Thyroid gland (tissue), 4 donors: ENCODE data around the gene ZNF132. TPM values are rescaled to one million over a fixed set of nuclear protein-coding genes. Genes with fewer than 3 reads are reported as not detected.
"Not testable (repeated sequence)": the region's sequence is repeated elsewhere in the genome, so short reads cannot be mapped to it uniquely, and the experiment has no call there.

Experiments used
- DNase-seq, 2 donors: peaks; one replicate each; pipeline ENCODE4 v3.0.0-alpha.2; 2019
- H3K27ac ChIP-seq, 3 donors: fragments of 200-600 bp; sonication (generic); 1 replicate in 2 of 3; 2 replicates in 1 of 3; pipeline ENCODE4 v1.5.1; 2016 to 2019; ENCODE audit warnings: mild to moderate bottlenecking in 1 of 3, moderate library complexity in 1 of 3
- H3K27me3 ChIP-seq: fragments of 200-600 bp; sonication (generic); one replicate; pipeline ENCODE4 v1.5.1; 2019
- H3K36me3 ChIP-seq, 2 donors: fragments of 200-600 bp; sonication (generic); one replicate each; pipeline ENCODE4 v1.5.1; 2016 to 2019
- H3K4me1 ChIP-seq, 2 donors: fragments of 200-600 bp; sonication (generic); one replicate each; pipeline ENCODE4 v1.5.1; 2017 to 2019
- H3K4me3 ChIP-seq, 3 donors: fragments of 200-600 bp; sonication (generic); replicated peaks in 1 of 3; 1 replicate in 2 of 3; 2 replicates in 1 of 3; pipeline ENCODE4 v1.5.1; 2016; ENCODE audit warnings: mild to moderate bottlenecking in 1 of 3
- H3K9me3 ChIP-seq: fragments of 200-600 bp; sonication (generic); one replicate; pipeline ENCODE4 v1.5.1; 2017
- CTCF ChIP-seq, 6 experiments: fragments of 200-600 bp in 3 of 6; fragments of 450-650 bp in 3 of 6; sonication (generic) in 3 of 6; IDR thresholded peaks; one replicate each; pipeline ENCODE4 v1.5.1; 2016 to 2019; ENCODE audit warnings: antibody characterized with exemption in 6 of 6, mild to moderate bottlenecking in 2 of 6, inconsistent platforms in 1 of 6, moderate library complexity in 1 of 6
- POLR2A ChIP-seq, 2 donors: fragments of 450-650 bp; IDR thresholded peaks; one replicate each; pipeline ENCODE4 v1.6.1; 2017; ENCODE audit warnings: antibody characterized with exemption in 2 of 2, mild to moderate bottlenecking in 2 of 2, moderate library complexity in 1 of 2
- WGBS, 2 donors: methylation state at CpG; one replicate each; pipeline ENCODE4 v1.1.5; 2017; 5-methylcytosine and 5-hydroxymethylcytosine counted together
- intact Hi-C: fragments of 100-400 bp; cut with DNase I; formaldehyde crosslinking; loops from one replicate; pipeline ENCODE4 v1.15.1; 2023
- total RNA-seq, 4 donors: library from RNA; depleted of rRNA; stranded (reverse); fragments of >200 nt; gene quantifications; one replicate each; pipeline ENCODE4 v1.2.3, GENCODE V29; 2016

Gene ZNF132
- total RNA-seq = 10 to 100 TPM; 13.3 to 24.3 (median 16.2) TPM

- peaks cover 24 to 30% of the 10 kb centered on the region in 2 donors for H3K36me3 ChIP-seq
- TF ChIP-seq CTCF (IDR thresholded peaks at IDR 0.05) = no peak
- TF ChIP-seq POLR2A (IDR thresholded peaks at IDR 0.05) = peak in 1 of 2 donors; percentile 70
- peak; percentile 98 to 99 for DNase-seq
- no peaks in the 10 kb centered on the region for H3K27me3 ChIP-seq
- peak within 1 kb of the TSS; percentile 59 to 68 (median 67) for H3K4me3 ChIP-seq
- intact Hi-C loops = no loop called here
- peaks cover 15% of the 10 kb centered on the region in 2 donors for H3K4me1 ChIP-seq
- H3K27ac ChIP-seq = peak within 1 kb of the TSS; percentile 23 to 65 (median 54)
- peaks cover 6% of the 10 kb centered on the region for H3K9me3 ChIP-seq
- 1 to 3% methylated on average over 17 to 47 of the region's 59 CpGs for WGBS, 2 donors
Measured at GRCh38 chr19:58439576-58440554, at the start of gene ZNF132. TSS of gene ZNF132 (minus strand) at chr19:58440153. CDS start at chr19:58439821, 332 bp downstream.

GRCh38 chr19:58484349-58484748, 44.4 kb upstream of the ZNF132 start:
- 88 to 92% methylated on average over 5 of the region's 5 CpGs for WGBS, 2 donors
- H3K4me1 ChIP-seq, H3K4me3 ChIP-seq, intact Hi-C loops, H3K36me3 ChIP-seq, H3K27ac ChIP-seq, H3K9me3 ChIP-seq, H3K27me3 ChIP-seq, DNase-seq: not testable (repeated sequence)

- Histone ChIP-seq H3K27me3 (no peaks in the 10 kb centered on the region), H3K36me3 (peaks cover 0 to 5% of the 10 kb centered on the region in 2 donors), H3K4me1 (no peaks in the 10 kb centered on the region), H3K4me3 (no peak overlapping the region), H3K9me3 (no peaks in the 10 kb centered on the region), H3K27ac (no peak overlapping the region)
- 82 to 93% methylated on average over 2 of the region's 2 CpGs for WGBS, 2 donors
- intact Hi-C loops = no loop called here
- no peak for DNase-seq
- no peak for TF ChIP-seq CTCF (IDR thresholded peaks at IDR 0.05)
- TF ChIP-seq POLR2A (IDR thresholded peaks at IDR 0.05) = no peak
Measured at GRCh38 chr19:58483776-58484175, 43.8 kb upstream of the ZNF132 start.

- Histone ChIP-seq H3K4me1 (peaks cover 0 to 1% of the 10 kb centered on the region in 2 donors), H3K9me3 (no peaks in the 10 kb centered on the region), H3K27me3 (no peaks in the 10 kb centered on the region), H3K27ac (no peak overlapping the region), H3K36me3 (peaks cover 0 to 5% of the 10 kb centered on the region in 2 donors), H3K4me3 (no peak overlapping the region)
- intact Hi-C loops = no loop called here
- no peak for DNase-seq
- WGBS, 2 donors = 93 to 97% methylated on average over 6 to 7 of the region's 7 CpGs
- TF ChIP-seq CTCF (IDR thresholded peaks at IDR 0.05) (no peak), POLR2A (IDR thresholded peaks at IDR 0.05) (no peak)
Measured at GRCh38 chr19:58482372-58482771, 42.4 kb upstream of the ZNF132 start.

- 82 to 86% methylated on average over 2 of the region's 2 CpGs for WGBS, 2 donors
- intact Hi-C loops = no loop called here
- TF ChIP-seq CTCF (IDR thresholded peaks at IDR 0.05) (no peak), POLR2A (IDR thresholded peaks at IDR 0.05) (no peak)
- Histone ChIP-seq H3K27ac (no peak overlapping the region), H3K9me3 (no peaks in the 10 kb centered on the region), H3K27me3 (no peaks in the 10 kb centered on the region), H3K4me3 (no peak overlapping the region), H3K36me3 (peaks cover 0 to 5% of the 10 kb centered on the region in 2 donors), H3K4me1 (peaks cover 8 to 12% of the 10 kb centered on the region in 2 donors)
- DNase-seq = no peak
Measured at GRCh38 chr19:58480831-58481230, 40.9 kb upstream of the ZNF132 start.
